Measurements from ENCODE around the gene GATM.
"Not testable (repeated sequence)": the region's sequence is repeated elsewhere in the genome, so short reads cannot be mapped to it uniquely, and the experiment has no call there.

The GATM gene

DNA sequence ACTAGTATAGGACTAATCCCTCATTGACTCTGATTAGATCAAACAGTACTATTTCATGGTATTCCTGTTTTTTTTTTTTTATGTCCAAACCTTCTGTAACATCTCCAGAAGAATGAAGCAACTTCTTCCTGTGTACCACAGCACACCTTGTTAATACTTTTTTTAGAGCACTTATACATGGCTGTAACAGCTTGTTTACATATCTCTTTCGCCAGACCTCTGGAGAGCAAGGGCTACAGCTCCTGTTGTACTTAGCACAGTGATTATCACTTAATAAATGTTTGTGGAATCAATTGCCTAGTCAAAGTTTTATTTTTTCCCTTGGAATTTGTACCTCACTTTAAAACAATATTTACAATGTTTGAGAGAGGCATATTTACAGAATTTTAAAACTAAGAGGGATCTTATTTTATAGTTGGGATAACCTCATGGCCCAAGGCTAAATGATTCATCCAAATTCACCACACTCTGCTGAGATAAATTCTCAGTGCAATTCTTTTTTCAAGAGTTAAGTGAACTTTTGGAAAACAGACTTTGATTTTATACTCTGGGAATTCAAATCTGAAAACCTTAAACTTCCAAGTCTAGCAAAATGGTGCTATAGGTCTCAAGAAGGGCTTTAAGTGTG lies 9.2 kb upstream of the GATM start:
- no peak for DNase-seq

GRCh38 chr15:45386974-45387373 lies 8.6 kb upstream of the GATM start:
- no peak for DNase-seq

GRCh38 chr15:45386420-45386819 lies 8.1 kb upstream of the GATM start:
- no peak for DNase-seq

DNA sequence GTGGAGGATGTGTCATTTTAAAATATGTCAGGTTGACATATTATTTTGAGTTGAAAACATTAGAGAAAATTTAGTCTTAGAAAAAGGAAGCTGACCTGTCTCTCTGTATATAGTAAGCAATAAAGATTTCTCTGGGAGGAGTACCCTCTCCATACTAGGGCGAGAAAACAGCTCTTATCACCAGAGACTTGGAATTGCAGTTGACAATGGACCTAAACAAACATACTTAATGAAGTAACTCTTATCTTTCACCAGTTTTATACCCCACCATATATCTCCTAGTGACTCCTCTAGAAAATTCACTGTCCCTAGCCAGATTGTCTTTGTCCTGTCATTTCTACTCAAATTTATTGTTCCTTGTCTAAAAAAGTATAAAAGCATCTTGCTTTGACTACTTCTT lies 7.2 kb upstream of the GATM start:
- no peak for DNase-seq

GRCh38 chr15:45384700-45385099 lies 6.4 kb upstream of the GATM start:
- no peak for DNase-seq

DNA sequence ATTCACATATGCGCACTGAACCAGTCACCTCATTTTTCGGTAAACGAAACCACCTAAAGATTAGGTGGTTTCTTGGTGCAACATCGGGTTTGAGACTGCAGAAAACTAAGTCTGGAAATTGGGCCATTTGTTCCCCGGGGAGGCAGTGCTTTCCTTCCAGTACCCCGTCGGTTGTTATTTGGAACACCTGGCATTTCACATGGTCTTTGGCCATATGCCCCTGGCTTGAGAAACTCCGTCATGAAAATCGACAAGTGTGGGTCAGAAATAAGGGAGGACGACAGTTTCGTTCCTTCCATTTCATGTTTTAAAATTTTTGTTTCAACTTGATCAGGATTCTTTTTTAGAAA lies 544 bp upstream of the GATM start:
- DNase-seq = no peak

DNA sequence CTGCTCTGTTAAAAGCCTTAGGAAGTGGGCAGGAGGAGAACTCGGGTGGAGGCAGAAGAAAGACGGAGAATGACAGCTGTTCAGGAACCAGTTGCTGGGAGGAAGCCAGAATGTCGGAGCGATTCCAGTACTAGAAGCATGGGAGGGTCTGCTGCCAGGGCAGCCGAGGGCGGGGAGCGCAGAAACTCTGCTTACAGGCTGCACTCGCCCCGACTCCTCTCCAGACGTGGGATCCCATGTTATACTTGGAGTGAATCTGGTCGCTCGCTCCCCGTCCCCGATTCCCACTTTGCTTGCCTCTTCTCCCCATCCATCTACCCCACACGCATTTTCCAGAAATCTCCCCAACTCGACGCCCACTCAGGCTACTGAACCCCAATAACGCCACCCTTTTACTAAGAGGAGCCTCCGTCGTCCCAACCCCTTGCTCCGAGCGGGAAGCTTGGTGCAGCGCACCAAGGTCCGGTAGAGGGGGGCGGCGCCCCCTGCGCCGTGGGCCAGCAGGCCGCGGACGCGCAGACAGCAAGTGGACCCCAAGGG lies 665 bp downstream of the GATM start:
- no peak for DNase-seq

DNA sequence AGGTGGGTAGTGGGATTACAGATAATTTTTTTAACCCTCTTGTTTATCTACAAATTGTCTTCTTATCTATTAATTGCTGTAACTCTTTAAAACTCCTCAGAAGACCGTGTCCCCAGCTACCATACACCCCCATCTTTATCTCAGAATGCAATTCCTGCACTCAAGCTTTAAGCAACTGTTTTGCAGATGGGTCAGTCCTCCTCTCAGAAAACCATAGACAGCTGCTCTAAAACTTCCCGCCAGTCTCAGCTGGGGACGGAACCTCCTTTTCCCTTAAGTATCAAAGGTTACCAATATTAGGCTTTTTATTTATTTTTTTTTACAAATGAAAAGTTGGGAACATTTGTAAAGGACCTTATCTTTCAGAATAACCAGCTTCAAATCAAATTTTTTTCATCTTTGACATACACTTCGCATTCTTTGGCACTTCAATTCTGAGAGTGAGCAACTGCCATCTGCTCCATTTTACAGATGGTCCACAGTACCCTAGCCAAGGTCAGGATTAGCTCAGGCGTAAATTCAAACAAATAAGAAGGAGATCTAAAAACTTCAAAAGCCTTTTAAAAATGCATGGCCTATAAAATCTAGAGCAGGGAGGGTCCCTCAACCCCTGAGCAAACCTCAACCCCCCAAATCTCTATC lies 1.3 kb downstream of the GATM start:
- no peak for DNase-seq

- no peak for DNase-seq
Observed at GRCh38 chr15:45376300-45376928, 1.9 kb downstream of the GATM start.

DNA sequence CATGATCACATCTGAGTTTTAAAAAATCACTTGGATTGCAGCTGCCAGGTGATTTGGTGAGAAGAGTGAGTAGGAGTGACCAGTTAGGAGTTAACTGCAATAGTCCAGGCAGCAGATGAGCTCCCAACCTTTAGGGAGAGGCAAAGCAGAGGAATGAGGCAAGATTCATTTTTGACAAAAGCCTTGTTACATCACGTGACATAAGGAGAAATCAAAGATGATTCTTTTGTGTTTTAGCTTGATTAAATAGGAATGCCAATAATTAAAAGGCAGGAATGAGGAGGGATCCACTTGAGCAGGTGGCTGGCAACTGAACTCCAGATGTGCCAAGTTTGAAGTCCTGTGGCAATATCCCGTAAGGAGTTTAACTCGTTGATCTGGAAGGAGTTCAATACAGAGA lies 2.5 kb downstream of the GATM start:
- no peak for DNase-seq

- no peak for DNase-seq
Observed at GRCh38 chr15:45373976-45374375, 4.4 kb downstream of the GATM start.

- DNase-seq = no peak
Observed at GRCh38 chr15:45372041-45372995, 6.0 kb downstream of the GATM start.

DNA sequence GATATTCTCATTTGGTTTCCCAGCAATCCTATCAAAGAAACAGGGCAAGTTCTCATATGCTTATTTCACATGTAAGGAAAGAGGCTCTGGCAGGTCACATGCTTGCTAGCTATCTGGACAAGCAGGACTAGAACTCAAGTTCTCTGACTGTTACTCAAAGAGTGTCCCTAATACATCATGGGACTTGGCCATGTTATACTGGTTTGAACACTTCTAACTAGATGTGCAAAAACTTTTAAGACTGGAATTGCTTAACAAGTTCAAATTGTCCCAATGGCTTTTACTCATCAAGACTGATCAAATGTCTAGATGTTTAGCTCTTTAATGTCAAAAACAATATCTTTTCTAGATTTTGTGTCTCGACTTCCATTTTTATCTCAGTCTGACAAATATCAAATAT lies 6.8 kb downstream of the GATM start:
- DNase-seq = no peak

GRCh38 chr15:45370042-45370441 lies 8.3 kb downstream of the GATM start:
- DNase-seq = not testable (repeated sequence)

DNA sequence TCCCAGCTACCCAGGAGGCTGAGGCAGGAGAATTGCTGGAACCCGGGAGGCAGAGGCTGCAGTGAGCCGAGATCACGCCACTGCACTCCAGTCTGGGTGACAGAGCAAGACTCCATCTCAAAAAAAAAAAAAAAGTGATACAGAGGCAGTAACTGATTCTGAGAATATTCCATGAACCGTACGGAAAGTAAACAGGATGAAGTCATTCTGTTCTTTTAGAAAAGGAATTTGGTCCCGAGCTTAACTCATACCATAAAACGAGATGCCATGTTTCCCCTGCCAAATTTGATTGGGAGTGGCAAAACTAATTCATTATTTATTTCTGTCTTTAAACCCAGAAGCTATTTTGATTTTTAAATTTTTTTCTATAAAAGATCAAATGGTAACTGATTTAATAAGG lies 11.1 kb downstream of the GATM start:
- not testable (repeated sequence) for DNase-seq

GRCh38 chr15:45364271-45364670 lies 14.1 kb downstream of the GATM start:
- DNase-seq = no peak

DNA sequence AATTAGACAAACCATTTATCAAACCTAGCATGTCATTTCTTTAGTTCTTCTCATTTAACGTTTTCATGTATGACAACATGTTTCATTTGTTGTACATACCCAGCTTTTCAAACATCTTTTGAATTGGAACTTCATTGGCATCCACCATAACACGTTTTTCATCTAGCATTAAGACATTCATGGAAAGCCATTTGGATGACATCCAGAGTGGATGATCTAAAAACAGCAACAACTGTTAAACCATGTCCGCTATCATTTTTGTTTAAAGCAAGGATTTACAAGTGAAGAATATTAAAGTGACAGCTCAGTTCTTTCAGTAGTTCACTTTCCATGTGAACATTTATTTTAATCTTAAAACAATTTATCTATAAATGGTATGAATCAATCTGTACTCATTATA lies 14.5 kb downstream of the GATM start:
- no peak for DNase-seq

- no peak for DNase-seq
Observed at GRCh38 chr15:45363334-45363733, 15.0 kb downstream of the GATM start.

DNA sequence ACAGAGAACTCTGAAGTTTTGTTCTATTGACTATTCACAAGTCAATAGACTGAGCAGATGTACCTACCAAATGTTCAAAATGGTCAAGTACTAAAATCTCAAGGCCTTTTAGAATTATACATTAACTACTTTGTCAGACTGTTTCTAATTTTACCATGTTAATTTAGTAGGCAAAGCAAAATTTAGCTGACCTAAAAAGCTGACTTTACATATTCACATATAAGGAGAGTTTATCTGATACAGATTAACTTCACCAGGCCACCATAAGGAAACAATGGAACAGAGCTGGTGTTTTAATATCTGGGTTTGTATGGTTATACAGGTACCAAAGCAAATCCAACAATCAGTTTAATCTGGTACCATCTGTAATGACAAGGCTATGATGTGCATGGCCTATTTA lies 15.9 kb downstream of the GATM start:
- DNase-seq = no peak

DNA sequence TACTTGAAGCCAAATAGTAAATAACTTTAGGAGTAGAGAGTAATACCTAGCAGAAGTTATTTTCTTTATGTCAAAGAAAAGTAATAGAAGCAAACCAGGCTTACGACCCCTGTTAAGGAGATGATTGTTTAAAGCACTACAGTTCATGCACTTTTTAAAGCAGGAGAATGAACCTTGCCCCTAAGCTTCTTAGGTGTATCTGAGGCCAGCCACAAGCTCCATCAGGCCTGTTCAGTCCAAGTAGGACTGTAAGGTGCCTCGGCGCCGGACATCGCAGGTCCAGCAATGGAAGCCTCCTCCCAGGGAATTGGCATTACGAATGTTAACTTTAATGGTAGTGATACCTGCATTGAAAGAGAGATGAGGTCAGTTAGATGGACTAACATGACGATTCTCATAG lies 16.5 kb downstream of the GATM start:
- DNase-seq = no peak

DNA sequence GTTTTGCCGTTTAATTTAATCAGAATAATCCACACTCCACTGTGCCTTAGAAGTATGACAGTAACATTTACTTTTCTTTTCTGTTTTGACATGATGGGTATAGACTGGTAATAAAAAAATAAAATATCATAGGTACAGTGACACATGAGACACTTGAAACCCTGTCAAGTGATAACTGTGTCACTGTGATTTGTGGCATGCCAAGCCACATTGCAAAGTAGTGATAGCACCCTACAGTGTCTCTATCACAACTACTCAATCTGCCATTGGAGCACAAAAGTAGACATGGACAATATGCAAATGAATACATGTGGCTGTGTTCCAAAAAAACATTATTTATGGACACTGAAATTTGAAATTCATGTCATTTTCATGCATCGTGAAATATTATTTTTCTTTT lies 22.5 kb downstream of the GATM start:
- DNase-seq = no peak

GRCh38 chr15:45354711-45355110 lies 23.6 kb downstream of the GATM start:
- no peak for DNase-seq

- no peak for DNase-seq
Observed at GRCh38 chr15:45351227-45351626, 27.1 kb downstream of the GATM start.
